H9 (cell line): ENCODE data around the gene BPIFA1. TPM values are rescaled to one million over a fixed set of nuclear protein-coding genes. Genes with fewer than 3 reads are reported as not detected.

Source experiments
- DNase-seq: peaks from one replicate; pipeline ENCODE4 v3.0.0-alpha.2; 2017
- H2AFZ ChIP-seq: one replicate; pipeline ENCODE4 v1.6.1; 2013; ENCODE audit warnings: mild to moderate bottlenecking, low read length, control low read depth, moderate library complexity
- H2AK5ac ChIP-seq: 2 replicates; pipeline ENCODE4 v1.6.1; 2013; ENCODE audit warnings: low read length, control low read depth, mixed read lengths; ENCODE audit not compliant: insufficient read length
- H2BK120ac ChIP-seq: one replicate; pipeline ENCODE4 v1.6.1; 2013; ENCODE audit warnings: low read depth, mild to moderate bottlenecking, low read length, control low read depth, inconsistent platforms; ENCODE audit not compliant: poor library complexity, severe bottlenecking
- H2BK12ac ChIP-seq: 2 replicates; pipeline ENCODE4 v1.6.1; 2013; ENCODE audit warnings: low read length, control low read depth, mixed read lengths, low read depth; ENCODE audit not compliant: insufficient read length
- H2BK15ac ChIP-seq: 2 replicates; pipeline ENCODE4 v1.6.1; 2013; ENCODE audit warnings: low read depth, low read length, control low read depth
- H2BK20ac ChIP-seq: one replicate; pipeline ENCODE4 v1.6.1; 2013; ENCODE audit warnings: low read depth, mild to moderate bottlenecking, low read length, control low read depth, inconsistent platforms; ENCODE audit not compliant: poor library complexity, severe bottlenecking
- H2BK5ac ChIP-seq: 2 replicates; pipeline ENCODE4 v1.6.1; 2013; ENCODE audit warnings: low read length, control low read depth, mixed read lengths; ENCODE audit not compliant: insufficient read length
- H3K14ac ChIP-seq: 2 replicates; pipeline ENCODE4 v1.6.1; 2013; ENCODE audit warnings: low read length, control low read depth; ENCODE audit not compliant: insufficient read depth
- H3K18ac ChIP-seq: 2 replicates; pipeline ENCODE4 v1.6.1; 2013; ENCODE audit warnings: low read depth, mild to moderate bottlenecking, mixed read lengths, low read length, control low read depth; ENCODE audit not compliant: insufficient read length
- H3K23ac ChIP-seq: 2 replicates; pipeline ENCODE4 v1.6.1; 2013; ENCODE audit warnings: low read length, control low read depth, mixed read lengths, low read depth; ENCODE audit not compliant: insufficient read length
- H3K23me2 ChIP-seq: 2 replicates; pipeline ENCODE4 v1.6.1; 2013; ENCODE audit warnings: low read depth, mild to moderate bottlenecking, mixed read lengths, low read length, control low read depth; ENCODE audit not compliant: insufficient read length, poor library complexity, severe bottlenecking
- H3K27ac ChIP-seq: 2 replicates; pipeline ENCODE4 v1.5.1; 2013; ENCODE audit warnings: low read length, control low read depth, mixed read lengths, low read depth; ENCODE audit not compliant: insufficient read length
- H3K27me3 ChIP-seq: 2 replicates; pipeline ENCODE4 v1.6.1; 2013; ENCODE audit warnings: low read length, control low read depth, inconsistent platforms; ENCODE audit not compliant: insufficient read depth
- H3K4ac ChIP-seq: 2 replicates; pipeline ENCODE4 v1.6.1; 2013; ENCODE audit warnings: low read depth, mild to moderate bottlenecking, control low read depth, inconsistent platforms, low read length, moderate library complexity
- H3K4me1 ChIP-seq: 2 replicates; pipeline ENCODE4 v1.6.1; 2013; ENCODE audit warnings: low read length, control low read depth, inconsistent platforms; ENCODE audit not compliant: insufficient read depth
- H3K4me2 ChIP-seq: 2 replicates; pipeline ENCODE4 v1.6.1; 2013; ENCODE audit warnings: low read length, control low read depth, mixed read lengths; ENCODE audit not compliant: insufficient read length, insufficient read depth
- H3K56ac ChIP-seq: 2 replicates; pipeline ENCODE4 v1.6.1; 2013; ENCODE audit warnings: low read depth, mild to moderate bottlenecking, mixed read lengths, low read length, control low read depth; ENCODE audit not compliant: insufficient read length
- H3K79me1 ChIP-seq: 2 replicates; pipeline ENCODE4 v1.6.1; 2013; ENCODE audit warnings: low read depth, mild to moderate bottlenecking, moderate library complexity, low read length, control low read depth, inconsistent platforms; ENCODE audit not compliant: insufficient read depth, poor library complexity, severe bottlenecking
- H3K79me2 ChIP-seq: 2 replicates; pipeline ENCODE4 v1.6.1; 2013; ENCODE audit warnings: low read length, control low read depth, inconsistent platforms; ENCODE audit not compliant: insufficient read depth
- H3K9ac ChIP-seq: 2 replicates; pipeline ENCODE4 v1.6.1; 2013; ENCODE audit warnings: low read length, control low read depth, mixed read lengths; ENCODE audit not compliant: insufficient read length; ENCODE audit errors: extremely low read depth
- H3K9me3 ChIP-seq: one replicate; pipeline ENCODE4 v1.6.1; 2013; ENCODE audit warnings: low read depth, low read length, inconsistent platforms; ENCODE audit not compliant: control insufficient read depth
- H3T11ph ChIP-seq: one replicate; pipeline ENCODE4 v1.6.1; 2013; ENCODE audit warnings: mild to moderate bottlenecking, low read length, control low read depth, inconsistent platforms
- H4K20me1 ChIP-seq: one replicate; pipeline ENCODE4 v1.6.1; 2013; ENCODE audit not compliant: control insufficient read depth, insufficient read length, insufficient read depth
- H4K5ac ChIP-seq: 2 replicates; pipeline ENCODE4 v1.6.1; 2013; ENCODE audit warnings: low read depth, mild to moderate bottlenecking, mixed read lengths, low read length, control low read depth; ENCODE audit not compliant: insufficient read length
- H4K8ac ChIP-seq: replicated peaks from 2 replicates; pipeline ENCODE4 v1.6.1; 2013; ENCODE audit warnings: low read length, control low read depth, mixed read lengths, low read depth; ENCODE audit not compliant: insufficient read length
- H4K91ac ChIP-seq: 2 replicates; pipeline ENCODE4 v1.6.1; 2013; ENCODE audit warnings: low read depth, mild to moderate bottlenecking, moderate library complexity, mixed read lengths, low read length, control low read depth; ENCODE audit not compliant: insufficient read length
- H3K27ac Mint-ChIP-seq, 3 experiments: 2 replicates in 2 of 3; 3 replicates in 1 of 3; pipeline ENCODE4 v1.8.0; 2020 to 2021; ENCODE audit warnings: mixed read lengths in 3 of 3, mild to moderate bottlenecking in 1 of 3, moderate library complexity in 1 of 3
- H3K27me3 Mint-ChIP-seq: 2 replicates; pipeline ENCODE4 v1.8.0; 2021; ENCODE audit warnings: low read depth, mild to moderate bottlenecking, moderate library complexity, mixed read lengths
- H3K36me3 Mint-ChIP-seq, 3 experiments: 2 replicates in 2 of 3; 3 replicates in 1 of 3; pipeline ENCODE4 v1.8.0; 2020 to 2021; ENCODE audit warnings: low read depth in 3 of 3, mixed read lengths in 3 of 3; ENCODE audit not compliant: insufficient read depth in 1 of 3
- H3K4me1 Mint-ChIP-seq, 2 experiments: 2 replicates each; pipeline ENCODE4 v1.8.0; 2020; ENCODE audit warnings: mixed read lengths in 2 of 2
- H3K4me3 Mint-ChIP-seq, 2 experiments: 2 replicates in 1 of 2; 3 replicates in 1 of 2; pipeline ENCODE4 v1.8.0; 2020 to 2021; ENCODE audit warnings: mild to moderate bottlenecking in 2 of 2, mixed read lengths in 2 of 2, moderate library complexity in 1 of 2
- H3K9me3 Mint-ChIP-seq, 2 experiments: 2 replicates in 1 of 2; 3 replicates in 1 of 2; pipeline ENCODE4 v1.8.0; 2020; ENCODE audit warnings: mild to moderate bottlenecking in 2 of 2, mixed read lengths in 2 of 2, moderate library complexity in 1 of 2
- CTCF ChIP-seq: fragments of 200-600 bp; sonication (generic); conservative IDR thresholded peaks from 3 replicates; pipeline ENCODE4 v1.8.0; 2021; ENCODE audit warnings: antibody characterized with exemption, mild to moderate bottlenecking
- WGBS: extraction: QIAGEN DNeasy Blood & Tissue Kit; methylation state at CpG from one replicate; pipeline ENCODE4 v1.1.7; 2013; ENCODE audit warnings: missing lambda C conversion rate, low lambda C conversion rate, mixed read lengths; ENCODE audit not compliant: insufficient read length; ENCODE audit errors: extremely low coverage; 5-methylcytosine and 5-hydroxymethylcytosine counted together
- total RNA-seq: library from RNA; stranded (reverse); gene quantifications from 2 replicates; pipeline ENCODE4 v1.2.1, GENCODE V29; 2021

The BPIFA1 gene
- total RNA-seq, 1 experiment from 2014 or later, result not detected

- H3K4me1 Mint-ChIP-seq, result no peaks in the 10 kb centered on the region
- Histone ChIP-seq H3K23me2 (no peaks in the 10 kb centered on the region), H3K4ac (no peak within 1 kb of the TSS), H3K27ac (no peak within 1 kb of the TSS), H2AFZ (no peak within 1 kb of the TSS), H2BK12ac (no peak within 1 kb of the TSS), H3K4me1 (no peaks in the 10 kb centered on the region), H4K8ac (no peak within 1 kb of the TSS), H2BK120ac (no peak within 1 kb of the TSS), H2AK5ac (no peak within 1 kb of the TSS), H3K9ac (no peak within 1 kb of the TSS), H3K23ac (no peak within 1 kb of the TSS), H2BK5ac (no peak within 1 kb of the TSS), H2BK20ac (no peak within 1 kb of the TSS), H3K9me3 (no peaks in the 10 kb centered on the region), H3K27me3 (no peaks in the 10 kb centered on the region), H3K14ac (no peak within 1 kb of the TSS), H4K20me1 (no peaks in the 10 kb centered on the region), H4K5ac (no peak within 1 kb of the TSS), H4K91ac (no peak within 1 kb of the TSS), H3K56ac (no peak within 1 kb of the TSS), H2BK15ac (no peak within 1 kb of the TSS), H3K18ac (no peak within 1 kb of the TSS), H3T11ph (no peak within 1 kb of the TSS), H3K79me1 (no peaks in the 10 kb centered on the region), H3K79me2 (no peaks in the 10 kb centered on the region), H3K4me2 (no peak within 1 kb of the TSS)
- H3K4me3 Mint-ChIP-seq, result no peak within 1 kb of the TSS
- WGBS, result no CpG with 5 or more reads among the region's 2 CpGs
- H3K27me3 Mint-ChIP-seq, result peaks cover 29% of the 10 kb centered on the region
- no peak for DNase-seq
- H3K9me3 Mint-ChIP-seq, result no peaks in the 10 kb centered on the region
- TF ChIP-seq CTCF, result no peak
- H3K27ac Mint-ChIP-seq, result peak within 1 kb of the TSS in 1 of 3 experiments; percentile 66; a peak in 1 of 7 replicates
- no peaks in the 10 kb centered on the region for H3K36me3 Mint-ChIP-seq
Measured at GRCh38 chr20:33217052-33217451, 18.7 kb upstream of the BPIFA1 start, which contains the start of gene BPIFA3. BPIFA3 (plus strand) TSS chr20:33217352; CDS start chr20:33217537, 185 bp downstream.
